Esophagus squamous epithelium (tissue), 5 donors: ENCODE measurements around the gene TSPAN12. TPM values are rescaled to one million over a fixed set of nuclear protein-coding genes. Genes with fewer than 3 reads are reported as not detected.

ENCODE experiments used
- DNase-seq: peaks from one replicate; lab custom pipeline; 2025; lab: John Stamatoyannopoulos, UW
- H3K27ac ChIP-seq, 4 donors: fragments of 200-600 bp; sonication (generic); one replicate each; pipeline ENCODE4 v1.5.1; 2016 to 2019; ENCODE audit warnings: mild to moderate bottlenecking in 1 of 4
- H3K27me3 ChIP-seq, 4 donors: fragments of 200-600 bp; sonication (generic); 1 replicate in 3 of 4; 2 replicates in 1 of 4; pipeline versions ENCODE4 v1.5.1 to v1.6.0; 2017 to 2021; ENCODE audit warnings: antibody characterized with exemption in 1 of 4
- H3K36me3 ChIP-seq, 3 donors: fragments of 200-600 bp; sonication (generic); one replicate each; pipeline ENCODE4 v1.5.1; 2016 to 2019
- H3K4me1 ChIP-seq, 3 donors: fragments of 200-600 bp; sonication (generic); one replicate each; pipeline ENCODE4 v1.5.1; 2017 to 2019
- H3K4me3 ChIP-seq, 4 donors: fragments of 200-600 bp; sonication (generic); 1 replicate in 3 of 4; 2 replicates in 1 of 4; pipeline ENCODE4 v1.5.1; 2016 to 2019; ENCODE audit warnings: mild to moderate bottlenecking in 2 of 4, moderate library complexity in 1 of 4
- H3K9me3 ChIP-seq, 3 donors: fragments of 200-600 bp; sonication (generic); one replicate each; pipeline ENCODE4 v1.5.1; 2016 to 2019
- POLR2A ChIP-seq, 4 donors: fragments of 450-650 bp; IDR thresholded peaks; one replicate each; pipeline ENCODE4 v1.6.1; 2017; ENCODE audit warnings: antibody characterized with exemption in 4 of 4, mild to moderate bottlenecking in 4 of 4, moderate library complexity in 3 of 4
- WGBS, 2 donors: methylation state at CpG; one replicate each; pipeline ENCODE4 v1.1.5; 2018; 5-methylcytosine and 5-hydroxymethylcytosine counted together
- intact Hi-C: fragments of 100-400 bp; cut with DNase I; formaldehyde crosslinking; loops from one replicate; pipeline ENCODE4 v1.15.0; 2022
- total RNA-seq, 4 donors: library from RNA; depleted of rRNA; stranded (reverse); fragments of >200 nt; gene quantifications; one replicate each; pipeline ENCODE4 v1.1.0, GENCODE V29; 2016
- TF ChIP-seq, protein P1 (sequence below), 6 experiments: fragments of 450-650 bp in 4 of 6; fragments of 200-600 bp in 2 of 6; sonication (generic) in 2 of 6; IDR thresholded peaks; one replicate each; pipeline ENCODE4 v1.5.1; 2016 to 2019; ENCODE audit warnings: antibody characterized with exemption in 6 of 6, mild to moderate bottlenecking in 4 of 6, moderate library complexity in 4 of 6
- donor health status: DM: yes; HTN: yes; CAD: no.

TSPAN12 gene
- total RNA-seq, 4 donors from 2014 or later = 1.3 to 9.0 (median 5.4) TPM

DNA sequence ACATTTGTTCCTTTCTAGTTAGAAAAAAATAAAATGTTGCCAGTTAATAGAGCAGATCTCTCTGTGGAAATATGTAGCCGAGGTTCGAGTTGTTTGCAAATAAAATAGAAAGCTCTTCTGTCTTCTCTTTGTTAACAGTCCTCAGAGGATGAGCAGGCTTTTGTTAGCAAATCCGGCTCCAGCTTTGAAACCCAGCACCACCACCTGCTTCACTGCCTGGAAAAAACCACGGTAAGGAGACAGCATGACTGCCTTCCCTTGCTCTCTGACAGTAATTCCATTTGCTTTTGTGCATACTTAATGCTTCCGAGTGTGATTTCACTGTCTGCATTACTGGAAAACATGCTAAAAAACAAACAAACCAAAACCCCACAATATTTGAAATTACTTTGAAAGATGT lies 115.6 kb downstream of the TSPAN12 start:
- H3K27me3 ChIP-seq = no peaks in the 10 kb centered on the region
- WGBS, 2 donors = 38 to 45% methylated on average over 5 of the region's 5 CpGs
- no peaks in the 10 kb centered on the region for H3K9me3 ChIP-seq
- H3K36me3 ChIP-seq = no peaks in the 10 kb centered on the region
- H3K4me3 ChIP-seq = no peak overlapping the region
- DNase-seq = no peak
- no peak overlapping the region for H3K27ac ChIP-seq
- no peaks in the 10 kb centered on the region for H3K4me1 ChIP-seq
- no peak for TF ChIP-seq POLR2A (IDR thresholded peaks at IDR 0.05)
- TF ChIP-seq, protein P1, sequence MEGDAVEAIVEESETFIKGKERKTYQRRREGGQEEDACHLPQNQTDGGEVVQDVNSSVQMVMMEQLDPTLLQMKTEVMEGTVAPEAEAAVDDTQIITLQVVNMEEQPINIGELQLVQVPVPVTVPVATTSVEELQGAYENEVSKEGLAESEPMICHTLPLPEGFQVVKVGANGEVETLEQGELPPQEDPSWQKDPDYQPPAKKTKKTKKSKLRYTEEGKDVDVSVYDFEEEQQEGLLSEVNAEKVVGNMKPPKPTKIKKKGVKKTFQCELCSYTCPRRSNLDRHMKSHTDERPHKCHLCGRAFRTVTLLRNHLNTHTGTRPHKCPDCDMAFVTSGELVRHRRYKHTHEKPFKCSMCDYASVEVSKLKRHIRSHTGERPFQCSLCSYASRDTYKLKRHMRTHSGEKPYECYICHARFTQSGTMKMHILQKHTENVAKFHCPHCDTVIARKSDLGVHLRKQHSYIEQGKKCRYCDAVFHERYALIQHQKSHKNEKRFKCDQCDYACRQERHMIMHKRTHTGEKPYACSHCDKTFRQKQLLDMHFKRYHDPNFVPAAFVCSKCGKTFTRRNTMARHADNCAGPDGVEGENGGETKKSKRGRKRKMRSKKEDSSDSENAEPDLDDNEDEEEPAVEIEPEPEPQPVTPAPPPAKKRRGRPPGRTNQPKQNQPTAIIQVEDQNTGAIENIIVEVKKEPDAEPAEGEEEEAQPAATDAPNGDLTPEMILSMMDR (IDR thresholded peaks at IDR 0.05) = no peak
- intact Hi-C loops = no loop called here

DNA sequence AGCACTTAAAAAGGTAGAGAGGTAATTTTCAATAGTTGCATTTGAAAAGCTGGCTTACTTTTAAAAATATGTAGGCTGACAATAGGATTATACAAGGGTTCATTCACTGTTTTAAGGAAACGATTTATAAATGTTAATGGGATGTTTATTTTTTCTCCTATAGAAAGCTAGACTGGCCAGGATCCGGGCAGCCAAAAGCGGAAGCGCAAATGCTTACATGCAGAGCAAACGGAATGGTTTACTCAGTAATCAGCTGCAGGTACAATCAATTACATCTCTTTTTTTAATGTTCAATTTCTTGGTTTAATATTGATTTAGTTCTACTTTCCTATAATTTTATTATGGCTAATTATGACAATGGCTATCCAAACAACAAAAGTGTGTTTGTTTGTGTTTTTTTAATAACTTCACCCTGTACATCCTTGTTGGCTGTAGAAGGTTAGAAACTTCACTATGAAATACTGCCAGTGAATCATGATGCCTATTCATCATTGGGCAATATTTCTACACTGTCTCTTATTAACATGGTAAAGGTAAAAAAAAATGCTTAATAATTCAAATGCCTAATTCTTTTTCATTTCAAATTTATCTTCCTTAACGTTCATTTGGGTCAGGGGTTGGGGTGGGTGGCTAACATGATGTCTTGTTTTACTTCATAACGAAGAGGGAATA lies 116.4 kb downstream of the TSPAN12 start:
- Histone ChIP-seq H3K4me3 (no peak overlapping the region), H3K27me3 (no peaks in the 10 kb centered on the region), H3K9me3 (no peaks in the 10 kb centered on the region), H3K36me3 (no peaks in the 10 kb centered on the region), H3K27ac (no peak overlapping the region), H3K4me1 (no peaks in the 10 kb centered on the region)
- WGBS, 2 donors = 43 to 51% methylated on average over 7 of the region's 7 CpGs
- intact Hi-C loops = no loop called here
- TF ChIP-seq, protein P1 (IDR thresholded peaks at IDR 0.05) = no peak
- no peak for TF ChIP-seq POLR2A (IDR thresholded peaks at IDR 0.05)
- no peak for DNase-seq

DNA sequence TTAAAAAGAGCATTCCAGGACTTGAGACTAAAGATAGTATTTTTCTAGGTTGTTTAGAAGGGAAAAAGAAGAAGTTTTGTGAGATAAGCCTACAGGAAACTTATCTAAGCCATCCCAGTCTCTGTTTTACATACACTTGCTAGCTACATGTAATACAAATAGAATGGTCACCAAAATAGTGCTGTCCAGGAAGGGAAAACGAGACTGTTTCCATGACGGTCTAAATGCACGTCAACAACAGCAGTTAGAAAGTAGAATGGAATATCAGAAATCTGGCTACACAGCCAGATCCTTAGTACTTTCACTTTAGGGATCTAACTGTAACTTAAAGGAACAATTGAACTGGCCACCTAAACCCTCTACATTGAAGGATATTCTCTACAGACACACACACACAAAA lies 117.6 kb downstream of the TSPAN12 start:
- intact Hi-C loops = no loop called here
- TF ChIP-seq POLR2A (IDR thresholded peaks at IDR 0.05) = no peak
- TF ChIP-seq, protein P1 (IDR thresholded peaks at IDR 0.05) = no peak
- no peaks in the 10 kb centered on the region for H3K4me1 ChIP-seq
- H3K36me3 ChIP-seq = no peaks in the 10 kb centered on the region
- H3K27me3 ChIP-seq = no peaks in the 10 kb centered on the region
- peak overlapping the region in 2 of 4 donors; percentile 6 to 32 for H3K4me3 ChIP-seq
- no peaks in the 10 kb centered on the region for H3K9me3 ChIP-seq
- no peak for DNase-seq
- WGBS, 2 donors = 20 to 36% methylated on average over 3 of the region's 3 CpGs
- no peak overlapping the region for H3K27ac ChIP-seq

DNA sequence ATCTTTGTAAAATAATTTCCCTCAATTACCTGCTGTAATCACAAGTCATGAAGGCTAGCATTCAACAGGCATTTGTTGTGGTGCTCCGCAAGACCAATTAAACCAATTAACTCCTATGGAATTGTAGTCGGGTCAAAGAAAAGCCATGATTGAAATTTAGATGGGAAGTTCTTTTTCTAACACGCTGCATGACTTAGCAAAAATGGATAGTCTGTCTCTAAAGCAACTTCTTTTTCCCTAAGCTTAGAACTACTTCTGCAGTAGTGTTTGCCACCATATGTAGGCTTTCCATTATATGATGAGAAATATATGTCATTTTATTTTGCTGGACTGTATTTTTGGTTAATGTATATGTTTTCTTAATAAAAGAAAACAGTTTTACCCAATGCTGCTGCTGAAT lies 119.1 kb downstream of the TSPAN12 start:
- WGBS, 2 donors = 67 to 69% methylated on average over 3 of the region's 3 CpGs
- no peaks in the 10 kb centered on the region for H3K4me1 ChIP-seq
- TF ChIP-seq POLR2A (IDR thresholded peaks at IDR 0.05) = no peak
- TF ChIP-seq, protein P1 (IDR thresholded peaks at IDR 0.05) = no peak
- no peaks in the 10 kb centered on the region for H3K36me3 ChIP-seq
- no peaks in the 10 kb centered on the region for H3K27me3 ChIP-seq
- no peaks in the 10 kb centered on the region for H3K9me3 ChIP-seq
- no peak for DNase-seq
- H3K4me3 ChIP-seq = no peak overlapping the region
- H3K27ac ChIP-seq = no peak overlapping the region
- intact Hi-C loops = no loop called here

Other genes starting within 250 kb of the TSPAN12 start
- gene ING3, start 92.6 kb upstream of the TSPAN12 start, total RNA-seq = 10 to 100 TPM; 12.5 to 15.8 (median 14.4) TPM
- 1 to 10 TPM in 3 of 4 donors, under 1 TPM in 1; 0.61 to 6.3 (median 2.3) TPM for gene CPED1, start 130.6 kb upstream of the TSPAN12 start, total RNA-seq